GM19455 (cell line): Measurements from ENCODE around the gene ACER1.

ENCODE experiments used
- ATAC-seq: cut with Tn5 transposase; IDR thresholded peaks from one replicate; pipeline ENCODE4 v1.9.1; 2021; ENCODE audit not compliant: unreplicated experiment

Gene ACER1

DNA sequence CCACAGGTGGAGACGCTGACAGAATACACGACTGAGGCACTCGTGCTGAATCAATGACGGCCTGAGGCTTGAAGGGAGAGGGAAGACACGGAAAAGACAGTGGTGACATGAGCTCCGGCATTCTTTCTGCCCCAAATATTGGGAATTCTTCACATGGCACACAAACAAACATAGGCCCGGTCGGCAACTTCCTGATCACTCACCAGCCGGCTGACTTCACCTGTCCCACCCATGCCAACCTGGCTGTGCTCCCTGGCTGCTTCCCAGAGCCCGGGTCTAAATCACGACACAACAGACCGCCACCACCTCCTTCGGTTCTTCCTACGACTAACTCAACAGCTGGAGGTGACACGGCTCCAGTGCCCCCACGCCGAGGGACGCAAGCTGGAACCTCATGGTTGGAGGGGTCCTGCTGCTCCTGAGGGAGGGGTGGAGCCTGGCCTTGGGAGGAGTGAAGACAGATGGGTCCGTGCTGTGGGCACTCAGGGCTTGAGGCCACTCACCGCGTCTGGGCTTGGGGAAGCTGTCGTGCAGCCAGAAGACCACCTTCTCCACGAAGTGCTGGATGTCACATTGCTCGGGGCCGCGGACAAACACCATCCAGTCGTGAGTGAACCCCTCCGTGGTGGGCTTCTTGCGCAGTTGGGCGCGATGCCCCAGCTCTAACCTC lies 63.2 kb downstream of the ACER1 start:
- ATAC-seq = no peak

DNA sequence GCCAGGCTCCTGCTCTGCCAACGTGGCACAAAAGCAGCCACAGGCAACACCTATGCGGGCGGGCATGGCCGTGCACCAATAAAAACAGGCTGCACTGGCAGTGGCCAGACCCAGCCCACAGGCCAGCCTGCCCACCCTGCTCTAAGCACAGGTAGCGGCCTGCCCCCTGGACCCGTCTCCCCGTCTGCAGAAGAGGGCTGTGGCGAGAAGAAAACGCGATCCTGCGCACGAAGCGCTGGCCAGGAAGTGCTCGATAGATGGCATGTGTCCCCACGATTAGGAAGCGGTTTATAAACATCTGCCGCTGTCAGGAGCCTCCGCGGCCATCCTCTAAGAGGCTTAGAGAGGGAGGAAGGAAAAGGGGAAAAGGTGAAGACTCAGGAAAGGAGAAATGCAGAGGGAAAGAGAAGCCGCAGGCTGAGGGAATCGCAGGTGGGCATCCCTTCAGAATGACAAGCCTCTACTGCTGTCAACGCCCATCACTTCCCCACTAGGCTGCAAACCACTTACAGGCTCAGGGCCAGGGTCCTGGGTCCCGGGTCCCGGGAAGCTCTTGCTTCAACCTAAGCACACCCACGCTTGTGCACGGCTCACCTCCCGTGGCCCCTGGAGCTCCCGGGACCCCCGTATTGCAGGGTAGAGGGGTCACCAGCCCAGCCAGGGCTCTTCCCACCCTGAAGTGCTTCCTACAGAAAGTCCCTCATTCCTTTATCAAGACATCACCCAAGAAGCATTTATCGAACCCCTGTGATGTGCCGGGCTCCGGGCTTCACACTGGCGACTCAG lies 64.1 kb downstream of the ACER1 start:
- ATAC-seq = no peak

DNA sequence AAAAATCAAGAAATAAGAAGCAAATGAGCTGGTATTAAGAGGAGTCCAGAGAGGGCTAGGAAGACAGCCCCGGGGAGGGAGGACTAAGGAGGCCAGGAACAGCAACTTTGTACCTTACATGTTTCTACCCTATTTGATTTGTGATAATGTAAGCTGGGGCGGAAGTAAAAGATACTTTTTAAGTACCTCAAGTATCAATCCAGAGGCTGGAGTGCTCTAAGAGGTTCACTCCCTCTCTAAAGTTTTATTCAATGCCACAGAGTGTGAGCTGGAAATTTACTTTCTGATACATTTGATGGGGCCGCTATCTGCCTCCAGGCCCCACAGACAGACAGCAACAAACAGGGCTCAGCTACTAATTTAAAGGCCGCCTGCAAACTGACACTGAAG lies 65.0 kb downstream of the ACER1 start:
- ATAC-seq = no peak

DNA sequence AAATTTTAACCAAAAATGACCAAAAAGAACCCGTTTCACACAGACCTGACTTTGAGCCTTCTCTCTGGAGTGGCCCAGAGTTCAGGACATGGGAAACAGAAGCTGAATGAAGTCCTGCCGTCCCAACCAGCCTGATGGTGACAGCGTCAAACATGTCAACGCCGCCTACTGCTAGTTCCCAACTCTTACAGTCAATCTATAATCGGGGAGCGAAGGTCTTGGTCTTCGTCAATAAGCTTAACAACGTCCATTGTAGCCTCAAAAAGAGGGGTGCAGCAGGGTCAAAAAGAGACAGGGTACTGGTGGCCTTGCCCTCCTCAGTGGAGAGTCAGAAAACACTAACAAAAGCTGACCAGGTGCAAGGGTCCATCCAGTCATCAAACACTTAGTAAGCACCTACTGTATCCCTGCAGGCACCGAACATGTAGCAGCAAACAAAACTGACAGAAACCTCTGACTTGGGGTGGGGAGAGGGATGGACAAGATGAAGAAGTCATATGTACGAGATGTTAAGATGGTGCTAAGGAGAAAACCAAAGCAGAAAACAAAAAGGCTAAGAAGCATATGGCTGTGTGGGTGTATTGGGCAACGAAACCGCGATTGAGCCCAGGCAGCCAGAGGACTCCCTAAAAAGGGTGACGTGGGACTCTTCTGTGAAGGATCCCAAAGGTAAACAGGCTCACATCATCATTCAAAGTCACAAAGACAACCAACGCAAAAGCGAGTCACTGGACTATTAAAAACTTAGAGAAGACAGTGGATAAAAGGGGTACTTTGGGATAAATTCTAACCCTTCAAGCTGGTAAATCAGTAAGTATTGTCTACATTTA lies 65.6 kb downstream of the ACER1 start:
- ATAC-seq = no peak

DNA sequence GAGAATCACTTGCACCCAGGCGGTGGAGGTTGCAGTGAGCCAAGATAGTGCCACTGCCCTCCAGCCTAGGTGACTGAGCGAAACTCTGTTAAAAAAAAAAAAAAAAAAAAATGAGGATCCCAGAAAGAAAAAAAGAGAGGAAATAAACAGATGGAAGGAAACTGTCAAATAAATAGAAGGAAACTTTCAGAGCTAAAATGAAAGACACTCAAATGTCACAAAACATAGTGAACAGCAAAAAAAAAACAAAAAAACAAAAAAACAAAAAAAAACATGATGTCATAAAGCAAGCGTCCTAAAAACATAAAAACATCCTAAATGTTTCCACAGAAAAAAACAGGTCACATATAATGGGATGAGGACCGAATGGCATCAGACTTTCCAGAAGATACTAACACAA lies 68.6 kb downstream of the ACER1 start:
- no peak for ATAC-seq

DNA sequence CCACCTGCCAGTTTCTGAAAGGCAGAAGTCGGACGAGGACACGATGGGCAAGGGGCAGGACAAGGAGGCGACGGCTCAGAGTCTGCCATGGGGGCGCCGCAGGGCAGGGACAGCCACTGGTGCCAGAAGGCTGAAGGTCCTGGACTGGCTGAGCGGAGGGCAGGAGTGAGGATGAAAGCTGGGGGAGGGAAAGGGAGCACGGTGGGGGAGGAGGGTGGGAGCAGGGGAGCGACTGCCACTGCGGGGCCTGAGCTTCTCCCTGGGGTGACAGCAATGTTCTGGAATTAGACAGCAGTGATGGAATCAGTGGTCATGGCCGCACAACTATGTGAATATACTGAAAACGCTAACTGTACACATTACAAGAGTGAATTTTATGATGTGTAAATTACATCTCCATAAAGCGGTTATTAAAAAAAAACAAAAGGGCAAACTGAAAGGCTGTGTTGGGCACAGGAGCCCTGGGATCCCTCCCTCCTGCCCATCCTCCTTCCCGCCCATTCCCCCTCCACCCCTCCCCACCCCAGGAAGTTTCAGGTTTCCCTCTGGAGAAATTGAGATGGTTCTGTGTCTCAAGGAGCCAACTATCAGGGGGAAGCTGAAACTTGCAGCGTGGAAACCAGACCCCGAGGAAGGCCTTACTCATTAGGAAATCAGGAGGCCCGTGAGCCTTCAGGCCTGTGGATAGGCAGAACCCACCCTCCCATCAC lies 69.5 kb downstream of the ACER1 start:
- no peak for ATAC-seq

DNA sequence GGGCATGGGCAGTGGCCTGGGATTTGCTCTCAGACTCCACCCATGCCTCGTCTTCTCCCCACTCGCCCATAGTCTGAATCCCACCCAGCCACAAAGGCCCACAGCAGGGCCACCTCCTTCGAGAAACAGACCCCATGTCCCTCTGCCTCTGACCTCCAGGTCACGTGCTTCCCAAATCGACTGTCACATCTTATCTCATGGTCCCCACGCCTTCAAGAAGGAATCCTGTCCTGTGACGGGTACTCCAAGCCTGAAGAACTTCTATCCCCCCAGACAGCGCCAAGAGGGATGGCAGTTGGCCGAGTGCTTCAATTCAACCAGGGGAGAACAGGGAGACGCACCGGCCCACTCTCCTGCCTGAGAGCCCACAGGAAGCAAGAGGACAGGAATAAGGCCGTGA lies 70.1 kb downstream of the ACER1 start:
- no peak for ATAC-seq

DNA sequence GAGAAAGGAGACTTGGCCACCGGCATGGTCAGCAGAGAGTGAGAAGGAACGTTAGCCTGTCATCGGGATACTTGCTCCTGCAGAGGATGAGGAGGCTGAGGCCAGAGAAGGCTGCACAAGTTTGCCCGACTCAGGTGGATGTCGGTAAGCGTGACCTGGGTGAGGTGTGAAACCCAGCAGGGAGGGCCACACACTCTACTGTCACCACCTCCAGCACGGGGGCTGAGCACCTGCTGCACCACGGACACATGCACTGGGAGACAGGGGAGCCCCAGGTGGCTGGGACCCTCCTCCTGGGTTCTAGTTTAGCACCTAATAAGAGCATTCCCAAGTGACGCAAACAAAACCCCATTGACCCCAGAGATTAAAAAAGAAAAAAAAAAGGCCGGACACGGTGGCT lies 70.9 kb downstream of the ACER1 start:
- no peak for ATAC-seq

DNA sequence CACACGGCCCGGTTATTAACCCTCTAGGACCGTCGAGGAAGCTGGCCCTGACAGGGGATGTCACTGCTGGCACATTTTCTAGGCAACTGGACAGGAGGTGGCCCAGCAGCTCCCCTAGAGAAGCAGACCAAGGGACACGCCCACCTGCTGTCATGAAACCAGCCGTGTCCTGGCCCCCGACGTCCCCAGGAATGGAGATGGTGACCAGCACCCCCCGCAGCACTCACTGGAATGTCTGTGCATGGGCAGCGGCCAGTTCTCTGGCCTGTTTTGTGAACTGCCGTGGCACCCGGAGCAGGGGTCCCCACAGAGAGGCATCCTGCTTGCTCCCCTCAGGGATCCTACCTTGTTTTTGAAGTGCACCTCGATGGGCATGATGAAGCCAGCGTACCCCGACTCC lies 71.5 kb downstream of the ACER1 start:
- ATAC-seq = no peak

DNA sequence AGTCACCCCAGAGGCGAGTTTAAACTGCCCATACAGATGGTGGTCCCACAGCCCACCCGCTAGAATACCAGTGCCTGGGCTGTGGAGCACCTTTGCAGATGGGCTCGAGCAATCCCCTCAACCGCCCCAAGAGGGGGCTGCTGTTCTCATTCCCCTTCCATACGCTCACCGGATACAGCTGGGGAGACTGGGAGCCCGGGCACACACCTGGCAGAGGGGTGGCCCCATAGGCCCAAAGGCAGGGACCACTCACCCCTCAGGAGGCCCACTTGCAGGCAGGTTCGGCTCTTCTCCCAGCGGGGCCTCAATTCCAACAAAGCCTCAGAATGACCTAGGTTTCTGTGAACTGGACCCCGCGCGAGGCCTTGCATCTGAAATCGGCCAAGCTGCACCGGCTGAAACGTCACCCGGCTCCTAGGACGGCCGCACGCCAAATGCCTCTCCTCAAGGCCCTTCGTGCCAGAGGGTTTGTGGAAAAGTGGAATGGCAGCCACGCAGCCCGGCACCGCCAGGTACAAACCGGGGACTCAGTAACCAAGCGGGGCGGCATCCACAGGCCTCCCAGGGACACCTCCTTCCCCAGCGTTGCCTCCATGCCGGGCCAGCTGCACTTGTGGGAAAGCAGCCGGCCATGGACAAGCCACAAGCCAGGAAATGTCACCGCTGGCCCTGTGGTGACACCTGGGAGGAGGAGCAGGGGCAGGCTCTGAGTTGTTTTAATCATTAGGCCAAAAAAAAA lies 72.3 kb downstream of the ACER1 start:
- no peak for ATAC-seq

DNA sequence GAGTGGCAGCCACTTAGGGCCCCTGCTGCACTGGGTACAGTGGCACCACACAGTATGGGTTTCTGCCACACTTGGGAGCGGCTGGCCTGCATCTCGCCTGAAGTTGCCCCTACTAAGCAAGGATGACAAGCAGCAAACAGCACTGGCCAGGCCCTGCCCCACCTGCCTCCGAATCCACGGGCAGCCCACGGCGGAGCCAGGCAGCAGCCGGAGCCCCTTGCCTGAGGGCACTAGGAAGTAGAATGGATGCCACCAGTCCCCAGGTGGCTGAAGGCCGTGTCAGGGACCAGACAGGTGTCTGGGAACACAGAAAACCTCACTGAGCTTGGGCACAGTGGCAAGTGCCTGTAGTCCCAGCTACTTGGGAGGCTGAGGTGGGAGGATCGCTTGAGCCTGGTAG lies 73.0 kb downstream of the ACER1 start:
- ATAC-seq = no peak

DNA sequence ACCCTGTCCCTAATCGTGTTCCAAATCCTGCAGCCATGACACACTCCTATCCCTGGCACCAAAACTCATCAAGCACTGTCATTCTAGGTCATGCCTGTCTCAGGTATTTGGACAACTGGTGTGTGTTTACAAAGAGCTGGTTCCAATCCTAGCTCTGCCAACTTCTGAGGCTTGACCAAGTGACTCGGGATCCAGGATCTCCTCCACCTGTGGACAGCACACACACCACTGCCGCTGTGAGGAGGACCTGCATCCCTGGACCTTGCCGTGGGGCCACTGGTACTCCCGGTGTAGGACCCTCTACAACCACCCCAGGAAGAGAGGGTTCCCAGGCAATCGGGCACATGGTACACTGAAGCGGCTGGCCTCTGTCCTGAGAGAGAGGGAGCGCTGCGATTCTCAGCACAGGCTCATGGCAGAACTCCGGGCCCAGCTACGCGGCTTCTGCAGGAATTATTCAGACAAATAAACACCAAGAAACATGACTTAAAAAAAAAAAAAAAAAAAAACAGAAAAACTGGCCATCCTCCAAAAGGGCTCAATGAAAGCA lies 74.0 kb downstream of the ACER1 start:
- ATAC-seq = no peak

DNA sequence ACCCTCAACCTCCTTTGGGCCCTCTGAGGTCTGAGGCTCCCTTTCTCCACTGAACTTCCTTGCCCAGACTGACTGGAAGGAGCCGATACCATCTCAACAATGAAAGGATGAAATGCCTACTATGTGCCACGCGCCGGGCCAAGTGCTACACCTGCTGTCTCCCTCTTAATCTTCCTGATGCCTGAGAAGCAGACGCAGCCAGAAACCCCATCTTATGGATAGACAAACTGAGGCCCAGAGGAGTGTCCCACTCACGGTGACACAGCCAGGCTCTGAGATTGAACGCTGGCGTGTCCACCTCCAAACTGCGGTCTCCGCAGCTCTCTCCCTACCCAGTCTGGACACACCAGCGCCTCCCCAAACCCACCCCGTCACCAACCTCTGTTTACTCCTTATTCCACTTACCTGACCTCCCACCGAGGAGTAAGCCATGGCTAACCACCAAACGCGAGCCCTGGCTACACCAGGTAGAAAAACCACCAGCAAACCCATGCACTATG lies 74.5 kb downstream of the ACER1 start:
- no peak for ATAC-seq
